HG02840 (cell line): ENCODE data around the gene REEP1.
"Not testable (repeated sequence)": the region's sequence is repeated elsewhere in the genome, so short reads cannot be mapped to it uniquely, and the experiment has no call there.

ENCODE experiments used
- ATAC-seq: cut with Tn5 transposase; IDR thresholded peaks from one replicate; pipeline ENCODE4 v1.9.1; 2021; ENCODE audit warnings: mild to moderate bottlenecking, moderate library complexity, moderate number of reproducible peaks; ENCODE audit not compliant: unreplicated experiment, low FRiP score

Gene REEP1

DNA sequence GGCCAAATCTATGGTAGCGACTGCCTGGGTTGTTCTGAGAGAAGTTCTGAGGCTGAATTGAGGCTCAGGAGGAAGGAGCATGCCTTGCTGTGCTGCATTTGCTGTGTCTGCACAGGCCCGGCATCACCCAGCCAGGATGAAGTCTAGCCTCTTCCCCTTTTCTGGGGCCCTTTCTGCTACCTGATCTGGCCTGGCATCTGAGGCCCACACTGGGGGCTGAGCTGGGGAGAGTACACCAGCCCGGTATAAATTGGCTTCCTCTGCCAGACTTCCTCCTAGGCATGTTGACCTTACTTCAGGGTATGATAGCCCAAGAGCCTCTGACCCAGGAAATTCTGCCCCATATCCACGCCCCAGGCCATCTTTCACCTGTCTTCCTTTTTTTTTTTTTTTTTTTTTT is 108.2 kb downstream of the REEP1 start:
- ATAC-seq = no peak

DNA sequence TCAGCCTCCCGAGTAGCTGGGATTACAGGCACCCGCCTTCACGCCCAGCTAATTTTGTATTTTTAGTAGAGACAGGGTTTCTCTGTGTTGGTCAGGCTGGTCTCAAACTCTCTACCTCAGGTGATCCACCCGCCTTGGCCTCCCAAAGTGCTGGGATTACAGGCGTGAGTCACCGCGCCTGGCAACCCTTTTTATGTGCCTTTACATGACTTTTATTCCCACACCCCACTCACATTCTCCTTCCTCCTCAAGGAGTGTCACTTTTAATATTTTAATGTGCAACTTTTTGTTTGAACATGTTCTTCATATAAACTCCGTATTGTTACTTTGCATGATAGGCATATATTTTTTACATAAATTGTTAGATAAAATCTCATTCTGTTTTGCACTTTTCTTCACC is 108.9 kb downstream of the REEP1 start:
- not testable (repeated sequence) for ATAC-seq

DNA sequence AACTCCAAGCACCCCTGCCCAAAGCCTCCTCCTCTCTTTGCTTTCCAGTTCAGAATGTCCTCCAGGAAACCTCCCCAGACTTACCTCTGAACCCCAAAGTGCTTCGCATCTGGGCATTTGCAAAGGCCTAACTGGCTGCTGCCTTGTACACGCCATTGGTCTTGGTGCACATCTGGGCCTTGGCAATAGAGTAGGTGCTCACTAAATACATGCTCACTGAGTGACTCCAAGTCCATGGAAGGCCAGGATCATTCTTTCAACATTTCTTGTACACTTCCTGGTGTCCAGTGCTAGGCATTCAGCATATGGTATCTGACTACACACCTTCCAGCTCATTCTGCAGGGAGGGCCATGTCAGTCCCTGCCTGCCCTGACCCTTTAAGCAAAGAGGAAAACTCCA is 109.7 kb downstream of the REEP1 start:
- ATAC-seq = no peak

DNA sequence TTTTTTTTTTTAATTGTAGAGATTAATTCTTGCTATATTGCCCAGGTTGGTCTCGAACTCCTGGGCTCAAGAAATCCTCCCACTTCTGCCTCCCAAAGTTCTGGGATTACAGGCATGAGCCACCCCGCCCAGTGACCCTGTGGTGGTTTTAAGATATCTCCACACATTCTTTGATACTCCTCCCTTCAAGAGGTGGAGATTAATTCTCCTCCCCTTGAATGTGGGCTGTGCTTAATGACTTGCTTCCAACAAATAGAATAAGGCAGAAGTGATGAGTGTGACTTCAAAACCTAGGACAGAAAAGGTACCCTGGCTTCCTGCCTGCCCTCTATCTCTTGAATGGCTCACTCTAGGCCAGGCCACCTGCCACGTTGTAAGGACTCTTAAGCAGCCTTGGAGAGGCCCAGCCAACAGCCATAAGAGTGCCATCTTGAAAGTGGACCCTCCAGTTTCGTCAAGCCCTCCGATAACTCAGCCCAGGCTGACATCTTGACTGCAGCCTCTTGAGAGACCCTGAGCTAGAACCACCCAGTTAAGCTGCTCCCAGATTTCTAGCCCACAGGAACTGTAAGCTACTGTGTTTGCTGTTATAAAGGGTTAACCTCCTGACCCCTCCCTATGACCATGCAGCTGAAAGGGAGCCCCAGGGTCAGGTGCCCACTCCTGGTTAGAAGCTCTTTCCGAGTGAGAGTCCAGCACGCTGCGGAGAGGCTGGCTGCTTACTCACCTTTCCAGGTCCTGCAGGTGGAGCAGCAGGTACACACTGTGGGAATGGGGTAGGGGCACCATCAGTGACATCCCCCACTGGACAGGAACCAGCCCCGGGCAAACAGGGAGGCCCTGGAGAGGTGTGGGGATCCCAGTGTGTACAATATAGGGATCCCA is 110.5 kb downstream of the REEP1 start:
- no peak for ATAC-seq

DNA sequence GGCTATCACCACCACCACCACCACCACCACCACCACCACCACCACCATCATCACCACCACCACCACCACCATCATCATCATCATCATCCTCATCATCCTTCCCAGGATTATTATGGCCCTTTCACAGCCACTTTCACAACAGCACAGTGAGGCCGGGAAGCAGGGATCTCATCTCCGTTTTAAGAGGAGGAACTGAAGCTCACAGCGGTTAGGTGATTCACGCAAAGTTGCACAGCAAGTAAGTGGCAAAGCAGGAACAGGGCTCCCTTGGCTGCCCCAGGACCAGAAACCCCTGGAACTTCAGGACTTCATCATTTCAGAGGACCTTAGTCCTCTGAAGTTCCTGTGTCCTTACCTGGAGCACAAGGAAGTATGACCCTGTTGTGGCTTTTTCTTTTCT is 111.4 kb downstream of the REEP1 start:
- no peak for ATAC-seq

DNA sequence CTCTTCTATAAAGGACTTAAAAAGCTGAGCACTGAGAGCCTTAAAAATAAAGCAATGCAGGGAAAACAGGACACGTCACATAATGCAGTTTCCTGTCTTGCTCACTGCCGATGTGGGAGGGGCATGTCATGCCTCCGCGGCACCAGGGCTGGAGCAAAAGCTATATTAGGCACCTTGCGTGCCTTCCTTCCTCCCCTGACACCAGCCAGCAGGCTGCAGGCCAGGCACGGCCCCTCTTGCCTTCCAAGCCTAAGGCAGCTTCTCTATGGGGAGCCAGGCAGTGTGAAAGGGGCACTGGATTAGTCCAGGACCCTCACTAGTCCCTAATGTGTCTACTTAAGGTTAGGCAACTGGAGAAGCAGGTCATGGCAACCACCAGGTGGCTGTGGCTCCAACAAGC is 111.8 kb downstream of the REEP1 start:
- ATAC-seq = peak; percentile 51

DNA sequence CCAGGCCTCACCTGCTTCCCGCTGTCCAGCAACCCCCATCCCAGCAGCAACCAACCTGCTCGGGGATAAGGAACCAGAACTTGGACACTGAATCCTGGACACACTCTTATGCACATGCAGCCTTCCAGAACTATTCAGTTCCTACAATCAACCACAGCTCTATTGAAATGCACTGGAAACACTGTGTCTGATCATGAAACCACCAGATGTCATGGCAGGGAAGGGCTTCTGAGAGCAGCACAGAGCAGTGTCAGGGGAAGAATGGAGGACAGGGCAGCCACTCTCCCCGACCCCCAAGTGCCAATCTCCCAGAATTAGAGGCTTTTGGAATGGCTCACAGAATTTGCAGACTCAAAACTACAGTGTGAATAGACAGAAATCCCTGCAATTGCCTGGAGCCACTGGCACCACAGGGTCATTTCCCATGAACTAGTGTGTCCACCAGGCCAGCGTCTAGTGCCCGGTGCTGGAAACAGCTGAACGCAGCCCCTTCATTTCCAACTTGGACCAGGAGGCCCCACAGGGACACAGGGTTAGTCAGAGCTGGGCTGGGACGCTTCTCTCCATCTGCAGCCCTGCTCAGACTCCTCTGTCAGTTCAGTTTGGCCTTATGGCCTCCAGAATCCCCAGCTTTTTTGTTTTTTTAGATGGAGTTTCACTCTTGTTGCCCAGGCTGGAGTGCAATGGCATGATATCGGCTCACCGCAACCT is 112.6 kb downstream of the REEP1 start:
- ATAC-seq = no peak

DNA sequence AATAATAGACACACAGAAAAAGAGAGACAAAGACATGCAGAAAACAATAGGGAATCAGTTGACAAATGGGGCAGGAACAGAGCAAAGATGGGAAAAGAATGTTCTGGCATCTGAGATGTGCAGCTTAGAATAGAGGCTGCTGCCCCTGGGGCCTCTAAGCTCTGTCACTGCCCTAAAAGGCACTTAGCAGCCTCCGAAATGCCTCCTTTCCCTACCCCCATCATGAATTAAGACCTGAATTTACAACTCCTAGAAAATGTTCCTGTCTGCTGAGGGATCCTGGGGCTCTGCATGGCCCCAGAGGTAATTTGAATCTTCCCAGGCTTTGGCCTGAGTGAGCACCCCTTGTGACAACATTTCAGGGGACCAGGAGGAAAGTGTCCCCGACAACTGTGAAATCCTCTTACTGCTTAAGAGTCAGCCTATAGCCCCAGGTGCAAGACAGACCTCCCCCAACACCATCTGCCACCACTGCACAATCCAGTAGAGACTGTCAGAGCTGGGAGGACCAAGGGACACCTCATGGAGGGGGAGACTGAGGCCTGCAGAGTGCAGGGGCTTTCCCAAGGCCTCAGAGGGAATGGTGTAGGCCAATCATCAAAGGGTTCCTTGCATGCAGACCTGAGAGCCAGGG is 113.4 kb downstream of the REEP1 start:
- no peak for ATAC-seq

DNA sequence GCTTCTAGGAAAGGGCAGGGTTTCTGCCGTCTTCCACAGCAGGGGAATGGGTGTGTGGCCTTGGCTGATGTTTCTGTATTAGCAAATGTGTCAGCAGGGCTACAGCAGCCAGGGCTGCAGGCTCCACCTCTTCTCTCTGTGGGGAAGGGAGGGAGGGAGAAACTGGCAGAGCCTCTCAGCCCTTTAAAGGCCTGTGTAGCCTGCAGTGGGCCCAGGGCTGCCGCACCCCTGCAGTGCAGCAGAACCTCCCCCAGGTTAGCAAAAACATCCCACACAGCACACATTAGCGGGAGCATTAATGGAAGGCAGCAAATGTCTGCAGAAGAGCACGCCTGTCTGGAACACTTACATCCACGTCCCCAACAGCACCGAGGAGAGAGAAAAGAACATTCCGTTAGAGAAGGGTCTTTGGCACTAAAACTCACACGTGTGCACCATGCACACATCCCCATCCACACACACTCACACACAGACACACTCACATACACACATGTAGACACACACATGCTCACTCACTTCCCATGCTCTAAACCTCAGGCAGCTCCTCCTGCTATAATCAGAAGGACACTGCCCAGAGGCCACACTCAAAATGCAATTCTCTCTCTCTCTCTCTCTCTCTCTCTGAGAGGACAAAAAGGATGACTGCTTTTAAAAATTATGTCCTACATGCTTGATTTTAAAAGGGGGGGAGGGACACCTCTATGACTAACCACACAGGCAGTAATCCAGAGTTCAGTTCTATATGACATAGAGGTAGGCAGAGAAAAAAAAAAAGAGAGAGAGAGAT is 114.1 kb downstream of the REEP1 start:
- no peak for ATAC-seq

DNA sequence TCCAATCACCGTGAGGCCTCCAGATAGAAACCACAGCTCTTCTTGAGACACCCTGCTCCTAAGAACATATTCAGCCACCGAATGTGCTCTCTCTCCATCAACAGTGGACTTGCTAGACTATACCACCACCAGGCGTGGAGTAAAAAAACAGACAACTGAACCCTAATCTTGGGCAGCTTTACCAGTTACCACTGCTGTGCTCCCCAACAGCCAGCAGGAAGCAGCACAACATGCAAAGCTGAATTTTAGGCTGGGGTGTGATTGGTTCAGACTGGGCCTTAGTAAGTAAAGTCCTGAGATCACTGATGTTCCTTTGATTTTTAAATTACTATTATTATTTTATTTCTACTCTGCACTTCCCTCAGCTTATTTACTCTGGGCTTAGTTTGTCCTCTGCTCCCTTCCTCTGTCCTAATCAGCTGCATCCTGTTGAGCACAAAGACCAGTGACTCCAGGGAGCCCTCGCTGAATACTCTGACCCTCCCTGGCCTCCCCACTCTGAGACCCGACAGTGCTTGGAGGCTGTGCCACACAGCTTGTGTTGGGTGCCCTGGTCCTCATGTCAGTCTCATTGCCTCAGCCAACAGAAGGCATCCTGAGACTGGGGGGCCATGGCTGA is 116.3 kb downstream of the REEP1 start:
- no peak for ATAC-seq

DNA sequence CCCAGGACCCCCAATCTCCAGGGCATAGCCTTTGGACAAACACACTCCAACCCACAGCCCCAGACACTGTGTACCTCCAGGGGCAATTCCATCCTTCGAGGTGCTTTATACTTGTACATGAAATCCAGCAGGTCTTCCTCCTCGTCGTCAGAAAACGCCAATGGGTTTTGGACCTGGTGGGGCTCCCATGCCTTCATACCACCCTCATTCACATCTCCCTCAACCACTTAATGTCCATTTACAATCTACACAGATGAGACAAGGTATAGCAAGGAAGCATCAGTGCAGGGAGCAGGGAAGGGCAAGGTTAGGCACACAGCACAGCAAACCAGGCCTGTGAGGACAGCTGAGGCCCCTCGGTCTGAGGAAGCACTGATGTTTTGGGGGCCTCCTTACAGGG is 117.5 kb downstream of the REEP1 start:
- ATAC-seq = no peak

DNA sequence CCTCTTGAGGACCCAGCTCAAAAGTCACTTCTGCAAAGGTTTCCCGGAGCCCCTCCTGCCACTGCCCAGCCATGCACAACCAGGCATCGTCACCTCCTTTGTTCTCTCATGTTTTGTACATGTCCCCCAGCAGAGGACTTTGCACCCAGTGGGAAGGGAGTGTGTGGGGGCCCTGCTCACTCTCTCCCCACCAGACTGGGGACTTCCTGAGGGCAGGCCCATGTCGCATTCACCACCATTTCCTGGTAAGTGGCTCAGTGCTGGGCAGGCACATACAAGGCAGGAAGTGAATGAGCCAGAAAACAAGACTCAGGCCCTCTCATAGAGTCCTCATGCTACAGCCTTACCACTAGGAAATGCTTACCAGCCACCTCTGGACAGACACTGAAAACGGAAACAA is 119.3 kb downstream of the REEP1 start:
- ATAC-seq = no peak

DNA sequence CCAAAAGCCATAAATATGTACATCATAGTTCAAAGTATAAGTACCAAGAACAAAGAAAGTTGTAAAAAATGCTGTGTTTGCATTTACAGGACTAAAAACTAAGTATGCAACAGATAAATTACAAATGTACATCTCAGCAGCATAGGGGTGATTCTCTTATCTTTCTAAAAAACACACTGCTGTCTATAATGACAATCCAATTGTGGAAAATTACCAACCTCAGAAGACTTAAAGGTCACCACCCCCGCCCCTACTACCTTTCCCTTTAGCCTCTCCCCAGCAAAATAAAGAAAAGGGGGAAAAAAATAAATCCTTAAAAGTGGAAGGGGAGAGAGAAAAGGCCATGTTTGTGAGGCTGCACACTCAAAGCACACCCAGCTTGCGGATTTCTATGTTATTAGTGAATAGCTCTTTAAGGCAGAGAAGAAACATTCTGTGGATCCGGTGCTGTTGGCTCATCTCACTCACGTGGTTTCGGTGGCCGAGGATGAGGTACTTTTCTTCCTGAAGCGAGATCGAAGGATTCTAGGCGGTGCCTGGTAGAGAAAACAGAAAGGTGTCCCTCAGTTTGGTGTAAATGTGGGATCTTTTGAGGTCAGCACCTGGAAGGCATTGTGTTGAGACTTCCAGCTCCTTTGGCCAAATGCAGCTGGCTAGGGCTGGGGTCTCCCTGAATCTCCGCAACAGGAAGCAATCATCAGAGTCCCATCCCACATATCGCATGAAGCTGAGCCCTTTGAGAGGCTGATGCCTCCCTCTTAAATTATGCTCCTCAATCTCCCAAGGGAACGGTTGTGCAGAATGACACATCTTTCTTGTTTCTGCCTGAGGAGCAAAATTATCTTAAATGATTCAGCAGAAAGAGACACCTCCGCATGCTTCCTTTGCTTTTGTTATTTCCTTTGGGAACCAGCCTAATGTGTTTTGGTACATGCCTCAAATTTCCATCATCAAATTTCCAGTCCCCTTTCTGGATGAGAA is 120.6 kb downstream of the REEP1 start:
- ATAC-seq = no peak

DNA sequence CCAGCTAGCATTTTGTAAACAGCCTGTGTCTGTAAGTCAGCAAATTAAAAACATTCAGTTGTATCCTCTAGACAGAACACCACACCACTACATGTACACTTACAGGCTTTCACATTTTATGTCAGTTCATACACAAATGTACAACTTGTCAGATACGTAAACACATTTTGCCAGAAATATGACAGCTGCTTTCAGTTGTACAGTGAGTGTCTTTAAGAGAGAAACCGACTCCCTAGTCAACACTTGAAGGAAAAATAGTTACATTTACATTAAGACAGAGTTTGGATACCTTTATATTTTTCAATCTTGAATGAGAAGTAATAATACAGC is 123.0 kb downstream of the REEP1 start:
- no peak for ATAC-seq

DNA sequence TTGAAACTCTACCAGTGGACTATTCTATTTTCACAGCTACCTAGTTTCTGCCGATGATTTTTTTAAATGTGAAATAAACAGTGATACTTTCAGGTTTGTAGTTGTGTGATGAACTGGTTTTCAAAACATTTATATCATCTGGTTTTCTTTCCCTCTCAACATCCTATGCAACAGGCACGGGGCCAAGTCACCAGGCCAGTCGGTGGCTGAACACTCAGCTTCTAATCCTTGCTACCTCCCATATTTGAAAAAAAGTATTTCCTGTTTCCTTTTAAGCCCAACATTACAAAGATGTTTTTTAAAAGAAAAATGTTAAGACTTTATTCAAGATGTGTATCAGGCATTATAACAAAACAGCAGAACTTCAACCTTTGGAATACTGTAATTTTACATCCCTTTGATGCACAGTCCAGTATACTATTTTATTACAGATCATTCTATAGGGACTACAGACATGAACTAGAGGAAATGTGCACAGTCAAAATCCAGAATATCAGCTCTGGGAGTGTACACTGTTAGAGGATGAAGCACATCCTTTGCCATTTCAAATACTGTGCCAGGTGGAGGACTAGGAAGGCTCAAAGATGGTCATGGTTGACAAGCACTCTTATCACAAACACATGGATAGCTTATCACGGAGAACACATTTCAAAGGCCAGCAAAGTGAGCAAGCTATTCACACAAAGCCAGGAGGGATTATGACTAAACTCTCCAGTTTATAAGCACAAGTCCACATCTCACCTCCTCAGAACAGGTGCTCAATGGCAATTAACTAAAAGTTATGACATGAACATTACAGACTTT is 123.5 kb downstream of the REEP1 start:
- no peak for ATAC-seq

DNA sequence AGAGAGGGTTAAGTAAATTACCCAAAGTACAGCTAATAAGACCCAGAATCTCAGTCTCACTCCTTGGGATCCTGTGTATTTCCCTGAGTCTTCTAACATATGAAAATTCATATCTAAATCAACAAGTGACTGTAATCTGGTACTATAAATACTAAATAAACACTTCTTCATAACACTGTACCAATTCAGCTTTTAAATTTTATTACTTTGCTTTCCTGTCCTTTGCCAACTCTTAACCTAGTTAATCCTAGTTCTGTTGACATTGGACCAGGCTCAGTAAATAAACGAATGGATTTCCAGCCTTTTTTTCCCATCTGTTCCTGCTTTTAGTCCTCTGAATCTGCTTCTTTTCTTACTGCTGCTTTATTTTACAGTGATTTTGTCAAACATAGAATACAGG is 124.4 kb downstream of the REEP1 start:
- ATAC-seq = no peak

DNA sequence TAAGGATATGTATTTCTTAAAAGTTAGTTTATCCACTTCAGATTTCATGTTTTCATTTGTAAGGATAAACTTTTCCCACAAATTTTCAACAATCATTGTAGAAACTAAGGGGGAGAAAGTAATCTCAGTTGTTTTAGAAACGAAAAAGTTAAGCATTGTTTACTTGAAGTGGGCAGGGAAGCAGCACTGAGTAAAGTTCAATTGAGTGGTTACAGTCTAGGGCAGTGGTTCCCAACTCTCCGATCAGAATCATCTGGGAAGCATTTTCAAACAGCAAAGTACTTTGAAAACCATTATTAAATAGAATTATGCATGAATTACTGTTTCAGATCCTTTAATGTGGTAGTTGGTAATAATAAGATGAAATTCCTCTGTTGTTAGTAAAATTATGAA is 125.6 kb downstream of the REEP1 start:
- ATAC-seq = no peak

DNA sequence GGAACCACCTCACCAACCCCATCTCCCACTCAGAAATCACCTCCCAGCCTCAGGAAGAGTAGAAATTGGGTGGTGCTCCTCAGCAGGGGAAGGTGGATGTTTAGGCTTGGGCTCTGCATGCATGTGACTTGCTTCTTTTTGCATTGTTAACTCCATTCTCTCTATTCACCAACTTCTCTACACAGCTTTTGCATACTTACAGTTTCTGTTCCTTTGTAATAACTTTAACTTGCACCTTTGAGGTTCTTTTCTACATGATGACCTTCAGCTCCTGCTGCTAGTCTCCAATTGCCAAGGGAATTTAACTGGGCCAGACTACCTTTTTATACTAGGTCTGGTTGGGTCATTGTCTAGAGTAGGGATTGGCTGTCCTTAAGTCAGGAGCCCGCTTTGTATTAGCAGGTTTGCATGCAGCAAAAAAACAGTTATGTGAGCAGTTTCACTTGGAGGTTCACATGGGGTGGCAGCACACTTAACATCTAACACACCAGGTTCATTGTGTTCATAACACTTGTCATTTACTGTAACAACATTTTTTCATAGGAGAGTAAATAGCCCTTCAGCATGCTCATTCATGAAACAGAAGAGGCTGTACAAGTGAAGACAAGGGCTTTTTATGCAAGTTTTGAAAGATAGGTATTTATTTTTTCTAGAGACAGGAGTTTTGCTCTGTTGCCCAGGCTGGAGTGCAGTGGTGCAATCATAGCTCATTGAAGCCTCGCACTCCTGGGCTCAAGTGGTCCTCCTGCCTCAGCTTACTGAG is 126.2 kb downstream of the REEP1 start:
- ATAC-seq = no peak
